NCI-H1092 treated with DMSO at 0.1 percent for 48 hours (cell line): ENCODE data around the gene MESD.

Source experiments
- DNase-seq: peaks from one replicate; lab custom pipeline; 2025; lab: John Stamatoyannopoulos, UW

The MESD gene

GRCh38 chr15:80989518-80990478 lies at the start of gene MESD:
Gene MESD (minus strand): TSS chr15:80989819. CDS start chr15:80989791, 28 bp downstream.
- DNase-seq: peak; percentile 88

- DNase-seq: no peak
Observed at GRCh38 chr15:81038975-81039607, 49.5 kb upstream of the MESD start.

- no peak for DNase-seq
Observed at GRCh38 chr15:81037952-81038743, 48.5 kb upstream of the MESD start.

- DNase-seq: no peak
Observed at GRCh38 chr15:81033508-81033907, 43.9 kb upstream of the MESD start.

- no peak for DNase-seq
Observed at GRCh38 chr15:81032818-81033217, 43.2 kb upstream of the MESD start.

- no peak for DNase-seq
Observed at GRCh38 chr15:81032355-81032754, 42.7 kb upstream of the MESD start.

GRCh38 chr15:81031203-81031602 lies 41.6 kb upstream of the MESD start:
- no peak for DNase-seq

GRCh38 chr15:81030301-81030750 lies 40.7 kb upstream of the MESD start:
- DNase-seq: no peak

GRCh38 chr15:81029414-81030300 lies 40.0 kb upstream of the MESD start:
- no peak for DNase-seq

GRCh38 chr15:81026836-81027599 lies 37.4 kb upstream of the MESD start:
- no peak for DNase-seq

- DNase-seq: no peak
Observed at GRCh38 chr15:81025721-81026370, 36.2 kb upstream of the MESD start.

- DNase-seq: no peak
Observed at GRCh38 chr15:81024936-81025335, 35.3 kb upstream of the MESD start.

- DNase-seq: no peak
Observed at GRCh38 chr15:81024265-81024872, 34.8 kb upstream of the MESD start.

GRCh38 chr15:81023483-81024264 lies 34.1 kb upstream of the MESD start:
- DNase-seq: no peak

- no peak for DNase-seq
Observed at GRCh38 chr15:81021321-81021720, 31.7 kb upstream of the MESD start.

- no peak for DNase-seq
Observed at GRCh38 chr15:81018197-81018596, 28.6 kb upstream of the MESD start.

GRCh38 chr15:81016489-81017068 lies 27.0 kb upstream of the MESD start:
- DNase-seq: no peak
